Duodenal mucosa (tissue), 2 donors: Measurements from ENCODE around the gene AOAH.

Source experiments
- H3K27ac ChIP-seq: one replicate; pipeline ENCODE4 v1.7.0; 2013; ENCODE audit warnings: low read depth, low read length
- H3K27me3 ChIP-seq, 2 donors: one replicate each; pipeline ENCODE4 v1.7.0; 2013; ENCODE audit warnings: low read length in 2 of 2, control low read depth in 1 of 2; ENCODE audit not compliant: insufficient read depth in 2 of 2, control insufficient read depth in 1 of 2
- H3K36me3 ChIP-seq, 2 donors: one replicate each; pipeline ENCODE4 v1.7.0; 2013; ENCODE audit warnings: low read length in 2 of 2, control low read depth in 1 of 2; ENCODE audit not compliant: insufficient read depth in 2 of 2, control insufficient read depth in 1 of 2
- H3K4me1 ChIP-seq, 2 donors: one replicate each; pipeline ENCODE4 v1.7.0; 2013; ENCODE audit warnings: low read length in 2 of 2, control low read depth in 1 of 2; ENCODE audit not compliant: insufficient read depth in 2 of 2, control insufficient read depth in 1 of 2
- H3K4me3 ChIP-seq, 2 donors: one replicate each; pipeline ENCODE4 v1.7.0; 2013; ENCODE audit warnings: low read length in 2 of 2, low read depth in 1 of 2
- H3K9ac ChIP-seq, 2 donors: one replicate each; pipeline ENCODE4 v1.7.0; 2013; ENCODE audit warnings: low read length in 2 of 2, low read depth in 1 of 2
- H3K9me3 ChIP-seq, 2 donors: one replicate each; pipeline ENCODE4 v1.7.0; 2013; ENCODE audit warnings: low read length in 2 of 2, control low read depth in 1 of 2; ENCODE audit not compliant: control insufficient read depth in 1 of 2

Gene AOAH

GRCh38 chr7:36570528-36571189, 153.6 kb downstream of the AOAH start:
- Histone ChIP-seq H3K9me3 (no peaks in the 10 kb centered on the region), H3K4me1 (no peaks in the 10 kb centered on the region), H3K27ac (no peak overlapping the region), H3K9ac (no peak overlapping the region), H3K4me3 (no peak overlapping the region), H3K27me3 (no peaks in the 10 kb centered on the region), H3K36me3 (no peaks in the 10 kb centered on the region)

GRCh38 chr7:36568452-36568849, 155.8 kb downstream of the AOAH start:
- Histone ChIP-seq H3K4me1 (no peaks in the 10 kb centered on the region), H3K9ac (no peak overlapping the region), H3K9me3 (no peaks in the 10 kb centered on the region), H3K27ac (no peak overlapping the region), H3K36me3 (no peaks in the 10 kb centered on the region), H3K27me3 (no peaks in the 10 kb centered on the region), H3K4me3 (no peak overlapping the region)

- no peaks in the 10 kb centered on the region for H3K4me1 ChIP-seq
- no peak overlapping the region for H3K4me3 ChIP-seq
- H3K9ac ChIP-seq: no peak overlapping the region
- H3K36me3 ChIP-seq: no peaks in the 10 kb centered on the region
- H3K27ac ChIP-seq: no peak overlapping the region
- no peaks in the 10 kb centered on the region for H3K27me3 ChIP-seq
- H3K9me3 ChIP-seq: no peaks in the 10 kb centered on the region
Observed at GRCh38 chr7:36567699-36568451, 156.4 kb downstream of the AOAH start.

GRCh38 chr7:36565792-36566356, 158.4 kb downstream of the AOAH start:
- Histone ChIP-seq H3K9me3 (no peaks in the 10 kb centered on the region), H3K36me3 (no peaks in the 10 kb centered on the region), H3K27me3 (no peaks in the 10 kb centered on the region), H3K4me3 (no peak overlapping the region), H3K4me1 (no peaks in the 10 kb centered on the region), H3K9ac (no peak overlapping the region), H3K27ac (no peak overlapping the region)

GRCh38 chr7:36564489-36564888, 159.8 kb downstream of the AOAH start:
- Histone ChIP-seq H3K9ac (no peak overlapping the region), H3K36me3 (no peaks in the 10 kb centered on the region), H3K4me1 (no peaks in the 10 kb centered on the region), H3K4me3 (no peak overlapping the region), H3K27ac (no peak overlapping the region), H3K27me3 (no peaks in the 10 kb centered on the region), H3K9me3 (no peaks in the 10 kb centered on the region)

- Histone ChIP-seq H3K27me3 (no peaks in the 10 kb centered on the region), H3K4me1 (no peaks in the 10 kb centered on the region), H3K9ac (no peak overlapping the region), H3K9me3 (no peaks in the 10 kb centered on the region), H3K36me3 (no peaks in the 10 kb centered on the region), H3K27ac (no peak overlapping the region), H3K4me3 (no peak overlapping the region)
Observed at GRCh38 chr7:36563706-36564327, 160.5 kb downstream of the AOAH start.

GRCh38 chr7:36562121-36562520, 162.2 kb downstream of the AOAH start:
- Histone ChIP-seq H3K4me3 (no peak overlapping the region), H3K4me1 (no peaks in the 10 kb centered on the region), H3K36me3 (no peaks in the 10 kb centered on the region), H3K9me3 (no peaks in the 10 kb centered on the region), H3K27ac (no peak overlapping the region), H3K27me3 (no peaks in the 10 kb centered on the region), H3K9ac (no peak overlapping the region)

- no peaks in the 10 kb centered on the region for H3K27me3 ChIP-seq
Observed at GRCh38 chr7:36549029-36549428, 175.3 kb downstream of the AOAH start.

GRCh38 chr7:36547416-36547815, 176.9 kb downstream of the AOAH start:
- no peaks in the 10 kb centered on the region for H3K9me3 ChIP-seq
- no peak overlapping the region for H3K4me3 ChIP-seq
- H3K27me3 ChIP-seq: no peaks in the 10 kb centered on the region
- H3K27ac ChIP-seq: no peak overlapping the region
- H3K36me3 ChIP-seq: no peaks in the 10 kb centered on the region
- H3K4me1 ChIP-seq: no peaks in the 10 kb centered on the region
- H3K9ac ChIP-seq: no peak overlapping the region

More at GRCh38 chr7:36549029-36549428, 175.3 kb downstream of the AOAH start:
- Histone ChIP-seq H3K4me3 (no peak overlapping the region), H3K27ac (no peak overlapping the region), H3K9me3 (no peaks in the 10 kb centered on the region), H3K9ac (no peak overlapping the region), H3K4me1 (no peaks in the 10 kb centered on the region), H3K36me3 (no peaks in the 10 kb centered on the region)

GRCh38 chr7:36546331-36546730, 178.0 kb downstream of the AOAH start:
- no peaks in the 10 kb centered on the region for H3K4me1 ChIP-seq

More at GRCh38 chr7:36546331-36546730, 178.0 kb downstream of the AOAH start:
- no peaks in the 10 kb centered on the region for H3K27me3 ChIP-seq
- no peaks in the 10 kb centered on the region for H3K9me3 ChIP-seq
- H3K9ac ChIP-seq: no peak overlapping the region
- H3K36me3 ChIP-seq: no peaks in the 10 kb centered on the region
- no peak overlapping the region for H3K27ac ChIP-seq
- H3K4me3 ChIP-seq: no peak overlapping the region
